ENCODE data around the gene B4GALT4.

B4GALT4 gene

GRCh38 chr3:119236756-119237155 lies 3.9 kb downstream of the B4GALT4 start:
- no peak for FAIRE-seq

- no peak for FAIRE-seq
Measured at GRCh38 chr3:119235151-119235550, 5.5 kb downstream of the B4GALT4 start.

- no peak for FAIRE-seq
Measured at GRCh38 chr3:119234610-119235009, 6.1 kb downstream of the B4GALT4 start.

- no peak for FAIRE-seq
Measured at GRCh38 chr3:119230745-119231144, 9.9 kb downstream of the B4GALT4 start.

- FAIRE-seq: no peak
Measured at GRCh38 chr3:119230071-119230470, 10.6 kb downstream of the B4GALT4 start.

GRCh38 chr3:119229190-119229589 lies 11.5 kb downstream of the B4GALT4 start:
- FAIRE-seq: no peak

GRCh38 chr3:119228373-119229145 lies 12.1 kb downstream of the B4GALT4 start:
- no peak for FAIRE-seq

- FAIRE-seq: no peak
Measured at GRCh38 chr3:119227070-119227850, 13.4 kb downstream of the B4GALT4 start.

- no peak for FAIRE-seq
Measured at GRCh38 chr3:119225121-119225520, 15.6 kb downstream of the B4GALT4 start.

GRCh38 chr3:119223511-119223910 lies 17.2 kb downstream of the B4GALT4 start:
- no peak for FAIRE-seq

GRCh38 chr3:119222391-119222790 lies 18.3 kb downstream of the B4GALT4 start:
- no peak for FAIRE-seq

GRCh38 chr3:119221779-119222320 lies 18.8 kb downstream of the B4GALT4 start:
- FAIRE-seq: no peak

- FAIRE-seq: no peak
Measured at GRCh38 chr3:119220970-119221667, 19.6 kb downstream of the B4GALT4 start.

GRCh38 chr3:119220198-119220597 lies 20.5 kb downstream of the B4GALT4 start:
- FAIRE-seq: no peak

GRCh38 chr3:119219069-119219468 lies 21.6 kb downstream of the B4GALT4 start:
- FAIRE-seq: no peak

- FAIRE-seq: no peak
Measured at GRCh38 chr3:119211803-119212202, 28.9 kb downstream of the B4GALT4 start.

- no peak for FAIRE-seq
Measured at GRCh38 chr3:119211193-119211592, 29.5 kb downstream of the B4GALT4 start.

- no peak for FAIRE-seq
Measured at GRCh38 chr3:119207512-119207875, 33.2 kb downstream of the B4GALT4 start.

- no peak for FAIRE-seq
Measured at GRCh38 chr3:119206611-119207511, 33.8 kb downstream of the B4GALT4 start.

GRCh38 chr3:119205685-119206084 lies 35.0 kb downstream of the B4GALT4 start:
- FAIRE-seq: no peak

GRCh38 chr3:119205209-119205608 lies 35.5 kb downstream of the B4GALT4 start:
- FAIRE-seq: no peak

- no peak for FAIRE-seq
Measured at GRCh38 chr3:119195911-119196310, 44.8 kb downstream of the B4GALT4 start.
